Measurements from ENCODE around the gene ABAT. TPM values are rescaled to one million over a fixed set of nuclear protein-coding genes. Genes with fewer than 3 reads are reported as not detected.

ABAT gene
- total and polyA plus RNA-seq, 2 of the 8 experiments (the other 6 are each of a cell fraction or from before 2014, with no cell fraction given), result 6.4 to 8.4 TPM

- no peak overlapping the region for H2BK12ac ChIP-seq (ENCODE audit: low read depth, low read length)
- no peak for TF ChIP-seq RBBP5 (IDR thresholded peaks at IDR 0.05; ENCODE audit: borderline replicate concordance, low read depth, low read length)
- TF ChIP-seq BRCA1 (IDR thresholded peaks at IDR 0.05; ENCODE audit: low read depth, low read length), result no peak
- no peak for TF ChIP-seq KDM1A (IDR thresholded peaks at IDR 0.05; ENCODE audit: borderline replicate concordance, low read length)
- TF ChIP-seq TAF7 (optimal IDR thresholded peaks at IDR 0.05; ENCODE audit: borderline replicate concordance, low read depth, low read length), result no peak
- no peak for TF ChIP-seq HDAC2 (IDR thresholded peaks at IDR 0.05; ENCODE audit: borderline replicate concordance in 1 of 2, low read depth in 2 of 2, low read length in 2 of 2)
- no peak for TF ChIP-seq KDM5A (IDR thresholded peaks at IDR 0.05; ENCODE audit: low read length)
- no peak for TF ChIP-seq CBX5 (IDR thresholded peaks at IDR 0.05; ENCODE audit: low read depth, low read length)
- TF ChIP-seq RFX5 (IDR thresholded peaks at IDR 0.05; ENCODE audit: borderline replicate concordance, low read depth, low read length), result no peak
- TF ChIP-seq GTF2F1 (IDR thresholded peaks at IDR 0.05; ENCODE audit: borderline replicate concordance, low read depth, low read length), result no peak
- no peak for TF ChIP-seq TEAD4 (IDR thresholded peaks at IDR 0.05; ENCODE audit: low read depth, low read length)
- TF ChIP-seq TAF1 (IDR thresholded peaks at IDR 0.05; ENCODE audit: low read depth, low read length), result no peak
- no peak for TF ChIP-seq SP1 (IDR thresholded peaks at IDR 0.05; ENCODE audit: low read depth, low read length)
- TF ChIP-seq JUN (IDR thresholded peaks at IDR 0.05; ENCODE audit: low read depth, low read length), result no peak
- H3K56ac ChIP-seq (replicated peaks; ENCODE audit: insufficient read length, low read depth, low read length), result no peak overlapping the region
- CTCF ChIA-PET (ENCODE audit: partially characterized antibody), result no interaction called here
- no peak overlapping the region for H3K4ac ChIP-seq (replicated peaks; ENCODE audit: insufficient read length, low read depth, low read length)
- 80% methylated on average over 1 of the region's 1 CpG; no CpG with 5 or more reads in 1 of the 2 experiments for WGBS, 2 experiments (ENCODE audit: extremely low coverage in 1 of 2, insufficient coverage in 1 of 2, insufficient read length in 1 of 2, insufficient replicate concordance in 2 of 2, low coverage in 1 of 2, low lambda C conversion rate in 2 of 2, missing lambda C conversion rate in 1 of 2)
- no peaks in the 10 kb centered on the region for H4K20me1 ChIP-seq (replicated peaks in 1 of 2; ENCODE audit: control insufficient read depth in 1 of 2, insufficient read depth in 2 of 2, low read length in 2 of 2)
- H3K14ac ChIP-seq (ENCODE audit: insufficient read length), result no peak overlapping the region
- no peak overlapping the region for H4K8ac ChIP-seq (ENCODE audit: extremely low read depth, insufficient read depth, low read length)
- H3K79me1 ChIP-seq (ENCODE audit: low read depth, low read length), result no peaks in the 10 kb centered on the region
- H3K23ac ChIP-seq (ENCODE audit: insufficient read length), result no peak overlapping the region
- H2AK5ac ChIP-seq (ENCODE audit: low read depth, low read length), result no peak overlapping the region
- DNase-seq (ENCODE audit: low read depth in 1 of 2, low spot score in 2 of 2), result no peak
- H2BK5ac ChIP-seq (ENCODE audit: low read depth, low read length), result no peak overlapping the region
- H3K79me2 ChIP-seq (ENCODE audit: control insufficient read depth in 1 of 2, insufficient read depth in 2 of 2, low read length in 2 of 2), result no peaks in the 10 kb centered on the region
- POLR2A ChIA-PET (ENCODE audit: partially characterized antibody), result interaction anchor here (1.0 kb wide), 1 partner anchor 106 kb away, joined by 3 read pairs; no protein-coding TSS in a partner anchor
- H3K36me3 ChIP-seq (ENCODE audit: control insufficient read depth in 2 of 4, insufficient read depth in 4 of 4, low read length in 3 of 4), result no peaks in the 10 kb centered on the region
- H2BK15ac ChIP-seq (ENCODE audit: low read length), result no peak overlapping the region
- H3K27ac ChIP-seq (ENCODE audit: low read depth, low read length), result no peak overlapping the region
- H3K9me3 ChIP-seq (ENCODE audit: insufficient read depth in 2 of 2, low read depth in 1 of 2, low read length in 1 of 2), result peaks cover 10 to 12% of the 10 kb centered on the region in 2 experiments
- H3K18ac ChIP-seq (ENCODE audit: extremely low read depth, low read length), result no peak overlapping the region
- no peak overlapping the region for H3K4me2 ChIP-seq (ENCODE audit: insufficient read depth in 1 of 2, low read depth in 2 of 2, low read length in 2 of 2)
- no peaks in the 10 kb centered on the region for H3K27me3 ChIP-seq (replicated peaks in 1 of 4; ENCODE audit: control insufficient read depth in 3 of 4, extremely low read depth in 1 of 4, insufficient read depth in 3 of 4, low read length in 3 of 4)
- FAIRE-seq, result no peak
- H3K23me2 ChIP-seq (ENCODE audit: low read depth, low read length), result no peaks in the 10 kb centered on the region
- H3K9ac ChIP-seq (replicated peaks in 1 of 4; ENCODE audit: extremely low read depth in 1 of 4, low read depth in 3 of 4, low read length in 3 of 4), result no peak overlapping the region
- no peak overlapping the region for H2BK20ac ChIP-seq (ENCODE audit: low read length)
- no peak overlapping the region for H2AFZ ChIP-seq (ENCODE audit: low read length)
- H3K4me1 ChIP-seq (replicated peaks in 1 of 4; ENCODE audit: control insufficient read depth in 3 of 4, insufficient read depth in 4 of 4, low read length in 3 of 4), result peaks cover 0 to 6% (median 4%) of the 10 kb centered on the region in 4 experiments; a peak in 4 of 7 replicates
- no peak overlapping the region for H4K91ac ChIP-seq (replicated peaks; ENCODE audit: insufficient read length, low read length)
- H3K4me3 ChIP-seq (ENCODE audit: extremely low read depth in 1 of 4, insufficient read depth in 2 of 4, low read depth in 3 of 4, low read length in 4 of 4), result no peak overlapping the region
- H4K5ac ChIP-seq (ENCODE audit: insufficient read length, low read depth, low read length), result no peak overlapping the region
- H2BK120ac ChIP-seq (replicated peaks; ENCODE audit: low read depth, low read length), result no peak overlapping the region
Measured at GRCh38 chr16:8689686-8690085, 15.3 kb downstream of the ABAT start.
